Kidney epithelial cell (primary cell): ENCODE data around the gene SRRM4. TPM values are rescaled to one million over a fixed set of nuclear protein-coding genes. Genes with fewer than 3 reads are reported as not detected.

Source experiments
- DNase-seq: peaks from one replicate; pipeline ENCODE4 v3.0.0-alpha.2; 2010; ENCODE audit warnings: low read depth
- H3K27me3 ChIP-seq: 2 replicates; pipeline ENCODE4 v1.6.0; 2011; ENCODE audit warnings: low read length; ENCODE audit not compliant: control insufficient read depth, insufficient read depth
- H3K36me3 ChIP-seq: 2 replicates; pipeline ENCODE4 v1.5.1; 2011; ENCODE audit warnings: low read length; ENCODE audit not compliant: control insufficient read depth, insufficient read depth
- H3K4me3 ChIP-seq: 2 replicates; pipeline ENCODE4 v1.5.1; 2011; ENCODE audit warnings: low read depth, mild to moderate bottlenecking, control low read depth, low read length
- total RNA-seq: library from RNA; depleted of rRNA; stranded (reverse); fragments of >200 nt; gene quantifications from 2 replicates; pipeline ENCODE4 v1.2.3, GENCODE V29; 2015
- TF ChIP-seq, protein P1 (sequence below): IDR thresholded peaks from 2 replicates; pipeline ENCODE4 v1.5.1; 2011; ENCODE audit warnings: mild to moderate bottlenecking, moderate library complexity, low read length, control low read depth, inconsistent platforms; ENCODE audit not compliant: insufficient read depth, poor library complexity, severe bottlenecking

Gene SRRM4
- total RNA-seq, 1 donor from 2014 or later = 0.42 TPM

DNA sequence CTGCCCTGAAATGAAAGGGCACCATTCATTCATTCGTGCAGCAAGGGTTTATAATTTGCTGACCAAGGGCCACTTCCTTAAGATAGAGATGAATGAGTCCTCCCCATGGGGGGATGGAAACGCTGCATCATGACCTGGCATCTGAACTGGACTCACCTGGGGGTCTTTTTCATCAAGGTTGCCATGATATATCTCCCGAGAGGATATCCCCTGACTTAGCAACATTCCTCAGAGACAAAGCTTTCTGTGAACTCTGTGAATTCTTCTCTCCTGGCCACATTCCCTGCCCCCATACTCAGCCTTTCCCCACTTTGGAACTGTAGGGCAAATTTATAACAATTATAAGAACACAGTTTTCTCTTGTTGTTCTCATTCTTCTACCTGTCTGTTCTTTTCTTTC, 30.8 kb downstream of the SRRM4 start:
- Histone ChIP-seq H3K36me3 (no peaks in the 10 kb centered on the region), H3K4me3 (no peak overlapping the region), H3K27me3 (no peaks in the 10 kb centered on the region)
- no peak for DNase-seq
- TF ChIP-seq, protein P1, sequence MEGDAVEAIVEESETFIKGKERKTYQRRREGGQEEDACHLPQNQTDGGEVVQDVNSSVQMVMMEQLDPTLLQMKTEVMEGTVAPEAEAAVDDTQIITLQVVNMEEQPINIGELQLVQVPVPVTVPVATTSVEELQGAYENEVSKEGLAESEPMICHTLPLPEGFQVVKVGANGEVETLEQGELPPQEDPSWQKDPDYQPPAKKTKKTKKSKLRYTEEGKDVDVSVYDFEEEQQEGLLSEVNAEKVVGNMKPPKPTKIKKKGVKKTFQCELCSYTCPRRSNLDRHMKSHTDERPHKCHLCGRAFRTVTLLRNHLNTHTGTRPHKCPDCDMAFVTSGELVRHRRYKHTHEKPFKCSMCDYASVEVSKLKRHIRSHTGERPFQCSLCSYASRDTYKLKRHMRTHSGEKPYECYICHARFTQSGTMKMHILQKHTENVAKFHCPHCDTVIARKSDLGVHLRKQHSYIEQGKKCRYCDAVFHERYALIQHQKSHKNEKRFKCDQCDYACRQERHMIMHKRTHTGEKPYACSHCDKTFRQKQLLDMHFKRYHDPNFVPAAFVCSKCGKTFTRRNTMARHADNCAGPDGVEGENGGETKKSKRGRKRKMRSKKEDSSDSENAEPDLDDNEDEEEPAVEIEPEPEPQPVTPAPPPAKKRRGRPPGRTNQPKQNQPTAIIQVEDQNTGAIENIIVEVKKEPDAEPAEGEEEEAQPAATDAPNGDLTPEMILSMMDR = no peak

DNA sequence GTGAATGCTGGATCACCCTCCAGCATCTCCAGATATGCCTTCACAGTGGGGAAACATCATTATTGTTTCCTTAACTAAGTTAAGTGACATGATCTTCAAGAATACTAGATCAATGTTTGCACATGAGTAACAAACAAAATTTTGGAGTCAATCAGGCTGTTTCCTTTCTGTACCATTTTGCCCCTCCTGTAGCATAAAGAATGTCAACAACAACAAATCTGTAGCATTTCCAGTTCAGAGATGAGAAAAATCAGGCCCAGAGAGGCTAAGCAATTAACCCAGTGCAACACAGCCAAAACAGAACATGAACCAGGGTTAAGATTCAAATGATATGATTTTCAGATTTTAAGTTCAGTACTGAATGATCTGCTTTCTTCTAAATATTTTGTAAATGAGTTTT, 31.7 kb downstream of the SRRM4 start:
- Histone ChIP-seq H3K27me3 (no peaks in the 10 kb centered on the region), H3K36me3 (no peaks in the 10 kb centered on the region), H3K4me3 (no peak overlapping the region)
- DNase-seq = no peak
- TF ChIP-seq, protein P1 = no peak

- TF ChIP-seq, protein P1 = no peak
- Histone ChIP-seq H3K27me3 (no peaks in the 10 kb centered on the region), H3K36me3 (no peaks in the 10 kb centered on the region), H3K4me3 (no peak overlapping the region)
- no peak for DNase-seq
Observed at GRCh38 chr12:119014368-119014767, 33.0 kb downstream of the SRRM4 start.

DNA sequence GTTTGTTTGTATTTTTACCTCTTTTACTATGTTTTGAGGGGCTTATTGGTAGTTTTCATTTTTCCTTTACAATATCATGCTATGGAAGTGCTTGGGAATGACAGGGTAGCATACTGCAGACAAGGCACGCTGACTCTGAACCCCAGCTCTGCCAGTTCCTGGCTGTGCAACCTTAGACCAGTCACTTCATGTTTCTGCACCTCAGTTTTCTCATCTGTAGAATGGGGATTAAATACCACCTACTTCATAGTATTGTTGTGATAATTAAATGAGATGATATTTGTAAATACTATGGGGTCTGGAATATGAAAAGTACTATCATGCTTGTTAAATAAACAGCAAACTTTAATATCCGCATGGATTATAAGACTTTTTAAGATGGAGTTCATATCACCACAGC, 35.4 kb downstream of the SRRM4 start:
- DNase-seq = no peak
- Histone ChIP-seq H3K36me3 (no peaks in the 10 kb centered on the region), H3K27me3 (no peaks in the 10 kb centered on the region), H3K4me3 (no peak overlapping the region)
- TF ChIP-seq, protein P1 = no peak

GRCh38 chr12:119019166-119019565, 37.8 kb downstream of the SRRM4 start:
- Histone ChIP-seq H3K36me3 (no peaks in the 10 kb centered on the region), H3K4me3 (no peak overlapping the region), H3K27me3 (no peaks in the 10 kb centered on the region)
- DNase-seq = no peak
- TF ChIP-seq, protein P1 = no peak
